NCI-H748 (cell line): ENCODE results near the gene THSD4.
A peak's percentile ranks its signal among the peaks of the same experiment; 100 is the strongest.
"Not testable (repeated sequence)": the region's sequence is repeated elsewhere in the genome, so short reads cannot be mapped to it uniquely, and the experiment has no call there.

Experiments used
- DNase-seq: peaks from one replicate; lab custom pipeline; 2025; ENCODE audit not compliant: unreplicated experiment; lab: John Stamatoyannopoulos, UW

The THSD4 gene

GRCh38 chr15:71698742-71699141 lies 583.5 kb downstream of the THSD4 start:
- no peak for DNase-seq

GRCh38 chr15:71699977-71700376 lies 584.7 kb downstream of the THSD4 start:
- DNase-seq, result no peak

- DNase-seq, result no peak
Observed at GRCh38 chr15:71701808-71702207, 586.5 kb downstream of the THSD4 start.

GRCh38 chr15:71702496-71702895 lies 587.2 kb downstream of the THSD4 start:
- no peak for DNase-seq

- DNase-seq, result no peak
Observed at GRCh38 chr15:71705151-71705550, 589.9 kb downstream of the THSD4 start.

GRCh38 chr15:71706461-71707229 lies 591.4 kb downstream of the THSD4 start:
- DNase-seq, result no peak

GRCh38 chr15:71707230-71708050 lies 592.2 kb downstream of the THSD4 start:
- DNase-seq, result no peak

GRCh38 chr15:71708051-71708429 lies 592.8 kb downstream of the THSD4 start:
- DNase-seq, result no peak

GRCh38 chr15:71708741-71709140 lies 593.5 kb downstream of the THSD4 start:
- no peak for DNase-seq

- DNase-seq, result no peak
Observed at GRCh38 chr15:71709808-71710418, 594.6 kb downstream of the THSD4 start.

GRCh38 chr15:71712182-71712581 lies 596.9 kb downstream of the THSD4 start:
- DNase-seq, result no peak

- DNase-seq, result peak; percentile 11
Observed at GRCh38 chr15:71713191-71713809, 598.0 kb downstream of the THSD4 start.

- no peak for DNase-seq
Observed at GRCh38 chr15:71715914-71716313, 600.6 kb downstream of the THSD4 start.

- no peak for DNase-seq
Observed at GRCh38 chr15:71716990-71717389, 601.7 kb downstream of the THSD4 start.

GRCh38 chr15:71718116-71718910 lies 603.0 kb downstream of the THSD4 start:
- DNase-seq, result no peak

- no peak for DNase-seq
Observed at GRCh38 chr15:71723344-71723743, 608.1 kb downstream of the THSD4 start.

- DNase-seq, result not testable (repeated sequence)
Observed at GRCh38 chr15:71725207-71725955, 610.1 kb downstream of the THSD4 start.

- no peak for DNase-seq
Observed at GRCh38 chr15:71728881-71729280, 613.6 kb downstream of the THSD4 start.

- DNase-seq, result no peak
Observed at GRCh38 chr15:71729319-71729718, 614.0 kb downstream of the THSD4 start.
